HG02970 (cell line): Measurements from ENCODE around the gene KIF16B.

ENCODE experiments used
- ATAC-seq: cut with Tn5 transposase; IDR thresholded peaks from one replicate; pipeline ENCODE4 v1.9.1; 2021; ENCODE audit warnings: mild to moderate bottlenecking, moderate library complexity, moderate number of reproducible peaks; ENCODE audit not compliant: unreplicated experiment, low FRiP score

Gene KIF16B

GRCh38 chr20:16366529-16366928, 206.7 kb downstream of the KIF16B start:
- no peak for ATAC-seq

- ATAC-seq = no peak
Observed at GRCh38 chr20:16364320-16364687, 208.9 kb downstream of the KIF16B start.

GRCh38 chr20:16363506-16364319, 209.5 kb downstream of the KIF16B start:
- ATAC-seq = no peak

GRCh38 chr20:16362642-16363041, 210.6 kb downstream of the KIF16B start:
- ATAC-seq = no peak

GRCh38 chr20:16360668-16361067, 212.6 kb downstream of the KIF16B start:
- no peak for ATAC-seq

- no peak for ATAC-seq
Observed at GRCh38 chr20:16353417-16353781, 219.8 kb downstream of the KIF16B start.

- ATAC-seq = no peak
Observed at GRCh38 chr20:16352751-16353416, 220.4 kb downstream of the KIF16B start.

- ATAC-seq = no peak
Observed at GRCh38 chr20:16352321-16352720, 220.9 kb downstream of the KIF16B start.

- no peak for ATAC-seq
Observed at GRCh38 chr20:16351415-16351814, 221.8 kb downstream of the KIF16B start.

- ATAC-seq = no peak
Observed at GRCh38 chr20:16350465-16350864, 222.8 kb downstream of the KIF16B start.

GRCh38 chr20:16349523-16350260, 223.6 kb downstream of the KIF16B start:
- ATAC-seq = no peak

GRCh38 chr20:16346956-16347355, 226.3 kb downstream of the KIF16B start:
- ATAC-seq = no peak

- ATAC-seq = no peak
Observed at GRCh38 chr20:16337707-16338106, 235.5 kb downstream of the KIF16B start.

- no peak for ATAC-seq
Observed at GRCh38 chr20:16327606-16328005, 245.6 kb downstream of the KIF16B start.

GRCh38 chr20:16321291-16321690, 252.0 kb downstream of the KIF16B start:
- ATAC-seq = no peak

- ATAC-seq = no peak
Observed at GRCh38 chr20:16317445-16318362, 255.5 kb downstream of the KIF16B start.

- ATAC-seq = no peak
Observed at GRCh38 chr20:16316513-16316912, 256.7 kb downstream of the KIF16B start.

GRCh38 chr20:16314748-16315159, 258.5 kb downstream of the KIF16B start:
- ATAC-seq = peak; percentile 1

- peak; percentile 50 for ATAC-seq
Observed at GRCh38 chr20:16314320-16314719, 258.9 kb downstream of the KIF16B start.

GRCh38 chr20:16313917-16314316, 259.3 kb downstream of the KIF16B start:
- peak; percentile 33 for ATAC-seq
